HG02938 (cell line): Measurements from ENCODE around the gene MAP3K8.

Source experiments
- ATAC-seq: cut with Tn5 transposase; IDR thresholded peaks from one replicate; pipeline ENCODE4 v1.9.1; 2021; ENCODE audit warnings: mild to moderate bottlenecking, moderate library complexity; ENCODE audit not compliant: unreplicated experiment

The MAP3K8 gene

DNA sequence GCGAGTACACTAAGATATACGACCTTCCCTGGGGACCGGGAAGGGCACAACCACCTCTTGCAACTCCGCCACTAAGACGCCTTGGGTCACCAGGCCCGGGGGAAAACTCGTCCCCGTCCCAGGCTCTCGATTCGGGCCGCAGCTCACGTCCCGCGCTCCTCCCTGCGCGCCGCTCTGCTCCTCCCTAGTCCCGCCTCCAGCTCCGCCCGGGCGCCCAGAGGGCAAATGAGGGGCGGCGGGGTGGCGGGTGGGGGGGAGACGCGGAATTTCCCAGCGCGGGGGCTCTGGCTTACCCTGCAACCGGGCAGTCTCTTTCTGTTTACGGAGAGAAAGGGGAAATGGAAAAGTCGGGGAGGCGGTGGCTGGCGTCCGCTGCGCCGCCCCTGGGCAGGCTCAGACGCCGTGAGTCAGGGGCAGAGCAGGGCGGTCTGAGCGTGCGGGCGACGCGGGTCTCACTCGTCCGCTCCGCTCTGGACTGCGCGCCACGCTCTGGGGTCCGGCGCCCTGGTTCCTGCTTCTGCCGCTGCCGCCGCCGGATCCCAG lies at the start of gene MAP3K8:
Gene MAP3K8, plus strand, starts transcription at position 455 of the 543 bp plus-strand sequence. CDS start 4,755 bp downstream, outside the sequence.
- peak; percentile 52 for ATAC-seq

DNA sequence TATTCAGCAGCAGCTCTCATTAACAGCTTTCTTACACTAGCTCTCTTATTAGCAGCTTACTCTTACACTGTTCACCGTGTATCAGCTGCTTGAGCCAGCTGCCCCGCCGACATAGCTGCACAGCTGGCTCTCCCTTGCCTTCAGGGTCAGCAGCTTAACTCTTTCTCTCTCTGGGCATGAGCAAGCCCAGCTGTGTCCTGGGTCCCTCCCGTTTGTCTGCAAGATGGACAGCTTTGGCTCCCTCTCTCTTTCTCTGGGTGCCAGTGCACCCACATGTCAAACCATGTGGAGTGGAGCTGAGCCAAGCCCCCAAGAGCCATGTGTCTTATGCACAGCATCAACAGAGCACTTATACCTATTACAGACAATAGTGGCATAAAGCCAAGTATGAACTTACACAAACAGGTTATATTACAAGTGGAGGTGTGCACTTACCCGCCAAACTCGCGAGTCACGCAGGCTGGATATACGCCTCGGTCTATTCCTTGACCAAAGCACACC lies 49.2 kb upstream of the MAP3K8 start:
- ATAC-seq, result no peak

DNA sequence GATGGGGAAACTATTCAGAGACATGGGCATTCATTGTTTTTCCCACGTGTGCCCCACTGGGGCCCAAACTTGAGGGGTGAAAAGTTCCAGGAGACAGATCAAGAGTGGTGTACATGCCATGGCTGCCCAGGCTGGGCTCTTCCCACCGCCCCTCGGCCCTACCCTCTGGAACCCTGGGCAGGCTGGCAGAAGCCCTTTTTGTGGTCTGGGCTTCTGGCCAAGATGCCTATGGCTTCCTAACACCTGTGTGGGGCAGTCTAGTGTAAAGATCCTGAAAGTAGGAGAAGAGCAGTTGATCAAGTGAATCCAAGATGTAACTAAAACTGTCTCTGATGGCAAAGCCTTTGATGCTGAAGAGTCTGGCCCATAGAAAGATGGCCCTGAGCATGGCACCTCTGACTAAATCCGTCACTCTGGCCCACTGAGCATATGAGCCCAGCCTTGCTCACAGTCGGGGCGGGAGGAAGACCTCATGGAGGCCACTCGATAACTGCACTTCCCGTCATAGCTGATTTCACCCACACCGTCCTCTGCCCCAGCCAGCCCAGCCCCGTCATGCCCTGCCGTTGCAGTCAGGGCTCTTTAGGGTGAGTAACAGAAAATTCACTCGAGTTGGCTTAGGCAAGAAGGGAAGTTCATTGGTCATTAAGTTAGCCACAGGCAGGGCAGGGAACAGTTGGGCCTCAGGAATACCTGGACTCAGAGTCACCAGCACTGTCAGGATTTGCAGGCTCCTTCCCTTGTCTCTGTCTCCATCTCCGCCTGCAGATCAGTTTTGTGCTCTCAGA lies 47.0 kb upstream of the MAP3K8 start:
- ATAC-seq, result no peak

GRCh38 chr10:30387646-30388243 lies 46.2 kb upstream of the MAP3K8 start:
- ATAC-seq, result no peak

DNA sequence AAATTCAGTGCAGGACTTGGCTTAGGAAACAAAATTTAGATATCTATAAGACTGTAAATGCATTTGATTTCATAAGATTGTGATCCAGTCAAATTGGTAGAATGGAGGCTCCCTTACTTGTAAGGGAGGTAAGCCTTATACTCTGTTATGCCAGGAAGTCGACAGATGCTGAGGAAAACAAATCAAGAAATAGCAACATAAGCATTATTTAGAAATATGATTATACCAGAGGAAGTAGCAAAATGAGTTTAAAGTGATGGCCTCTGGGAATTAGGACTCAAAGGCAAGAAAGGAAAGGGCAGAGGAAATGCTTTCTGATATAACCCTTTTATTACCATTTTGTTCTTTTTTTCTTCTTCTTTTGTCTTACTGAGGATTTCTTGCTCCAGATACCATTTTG lies 44.4 kb upstream of the MAP3K8 start:
- no peak for ATAC-seq

DNA sequence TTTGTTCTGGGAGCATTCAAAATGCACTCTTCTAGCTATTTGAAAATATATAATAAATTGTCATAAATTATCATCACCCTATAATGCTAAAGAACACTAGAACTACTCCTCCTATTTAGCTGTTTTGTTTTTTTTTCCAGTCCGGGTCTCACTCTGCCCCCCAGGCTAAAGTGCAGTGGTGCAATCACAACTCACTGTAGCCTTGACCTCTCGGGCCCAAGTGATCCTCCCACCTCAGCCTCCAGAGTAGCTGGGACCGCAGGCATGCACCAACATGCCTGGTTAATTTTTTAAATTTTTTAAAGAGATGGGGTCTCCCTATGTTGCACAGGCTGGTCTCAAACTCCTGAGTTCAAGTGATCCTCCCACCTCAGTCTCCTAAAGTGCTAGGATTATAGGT lies 43.8 kb upstream of the MAP3K8 start:
- no peak for ATAC-seq

DNA sequence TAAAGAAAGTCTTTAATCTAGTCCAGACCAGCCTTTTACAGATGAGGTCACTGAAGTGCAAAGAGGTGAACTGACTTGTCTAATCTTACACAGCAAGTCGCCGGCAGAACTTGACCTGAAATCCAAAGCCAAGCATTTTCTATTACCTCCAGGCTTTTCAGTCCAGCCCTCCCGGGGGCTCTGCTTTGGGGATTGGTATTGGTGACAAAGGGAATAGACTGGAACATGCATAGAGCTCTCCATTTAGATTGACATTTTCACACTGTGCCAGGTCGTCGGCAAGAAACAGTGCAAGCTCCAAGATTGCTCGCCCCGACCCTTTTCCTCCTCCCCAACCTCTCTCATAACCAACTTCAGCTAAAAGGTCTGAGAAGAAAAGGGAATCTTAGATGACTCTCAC lies 42.7 kb upstream of the MAP3K8 start:
- ATAC-seq, result no peak

DNA sequence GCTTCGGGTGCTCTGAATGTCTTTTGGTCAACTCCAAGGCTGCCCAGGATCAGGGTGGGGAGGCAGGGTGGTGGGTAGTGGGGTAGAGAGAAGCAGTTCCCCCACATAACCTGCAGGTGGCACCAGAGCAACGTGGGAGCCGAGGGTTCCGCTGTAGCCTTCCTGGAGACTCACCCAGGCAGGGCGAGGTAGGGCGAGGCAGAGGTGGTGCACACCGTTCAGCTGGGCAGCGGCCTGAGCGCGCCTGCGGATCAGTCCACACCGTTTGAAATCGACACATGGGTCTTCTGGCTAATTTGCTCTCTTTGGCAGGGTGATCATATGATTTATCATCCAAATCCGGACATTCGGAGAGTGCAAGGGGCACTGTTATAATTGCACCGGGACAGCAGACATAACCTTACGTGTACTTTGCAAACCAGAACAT lies 41.4 kb upstream of the MAP3K8 start:
- peak; percentile 85 for ATAC-seq

GRCh38 chr10:30396293-30396692 lies 37.7 kb upstream of the MAP3K8 start:
- no peak for ATAC-seq

- ATAC-seq, result no peak
Observed at GRCh38 chr10:30396698-30397097, 37.3 kb upstream of the MAP3K8 start.

- no peak for ATAC-seq
Observed at GRCh38 chr10:30398193-30398592, 35.8 kb upstream of the MAP3K8 start.

GRCh38 chr10:30398788-30399187 lies 35.2 kb upstream of the MAP3K8 start:
- ATAC-seq, result no peak

DNA sequence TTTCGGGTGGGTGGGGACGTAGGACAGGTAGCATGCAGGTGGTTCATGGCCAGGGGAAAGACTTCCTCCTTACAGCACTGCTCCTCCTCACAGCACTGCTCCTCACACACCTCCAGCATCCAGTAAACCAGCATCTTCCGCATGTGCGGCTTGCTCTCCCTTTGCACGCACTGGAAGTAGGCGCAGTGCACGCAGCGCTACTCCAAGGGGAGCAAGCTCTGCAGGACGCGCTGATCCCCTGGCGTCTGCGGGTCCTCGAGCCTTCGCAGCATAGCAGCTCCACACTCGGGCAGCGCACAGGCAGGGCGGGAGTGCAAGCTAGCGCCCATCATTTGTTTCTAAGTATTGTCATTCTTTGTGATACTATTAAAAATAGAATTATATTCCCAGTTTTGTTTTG lies 30.5 kb upstream of the MAP3K8 start:
- ATAC-seq, result no peak

DNA sequence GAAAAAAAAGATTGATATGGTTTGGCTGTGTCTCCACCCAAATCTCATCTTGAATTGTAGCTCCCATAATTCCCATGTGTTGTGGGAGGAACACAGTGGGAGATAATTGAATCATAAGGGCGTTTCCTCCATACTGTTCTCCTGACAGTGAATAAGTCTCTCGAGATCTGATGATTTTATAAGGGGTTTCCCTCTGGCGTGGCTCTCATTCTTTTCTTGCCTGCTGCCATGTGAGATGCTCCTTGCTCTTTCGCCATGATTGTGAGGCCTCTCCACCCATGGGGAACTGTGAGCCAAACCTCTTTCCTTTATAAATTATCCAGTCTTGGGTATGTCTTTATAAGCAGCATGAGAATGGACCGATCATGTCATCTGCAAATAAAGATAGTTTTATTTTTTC lies 29.4 kb upstream of the MAP3K8 start:
- ATAC-seq, result no peak

GRCh38 chr10:30411263-30411662 lies 22.7 kb upstream of the MAP3K8 start:
- ATAC-seq, result no peak

DNA sequence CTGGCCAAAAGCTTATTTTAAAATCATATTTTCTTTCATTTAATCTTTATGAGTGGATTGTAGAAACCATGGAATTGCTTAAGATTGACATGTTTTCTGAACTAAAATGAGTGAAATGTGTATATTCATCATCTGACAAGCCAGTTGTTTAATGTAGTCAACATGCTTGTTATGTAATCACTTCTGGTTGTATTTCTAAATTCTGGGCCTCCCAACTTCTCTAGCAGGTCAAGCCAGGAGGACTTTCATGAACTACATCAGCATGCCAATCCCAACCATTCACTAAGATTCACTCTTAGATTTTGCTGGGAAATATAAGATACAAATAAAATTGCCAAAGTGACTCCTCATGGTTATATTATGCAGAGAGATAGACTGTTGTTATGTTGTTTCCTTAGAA lies 21.1 kb upstream of the MAP3K8 start:
- ATAC-seq, result no peak

- no peak for ATAC-seq
Observed at GRCh38 chr10:30413996-30414576, 19.9 kb upstream of the MAP3K8 start.

- ATAC-seq, result no peak
Observed at GRCh38 chr10:30415593-30415992, 18.4 kb upstream of the MAP3K8 start.

DNA sequence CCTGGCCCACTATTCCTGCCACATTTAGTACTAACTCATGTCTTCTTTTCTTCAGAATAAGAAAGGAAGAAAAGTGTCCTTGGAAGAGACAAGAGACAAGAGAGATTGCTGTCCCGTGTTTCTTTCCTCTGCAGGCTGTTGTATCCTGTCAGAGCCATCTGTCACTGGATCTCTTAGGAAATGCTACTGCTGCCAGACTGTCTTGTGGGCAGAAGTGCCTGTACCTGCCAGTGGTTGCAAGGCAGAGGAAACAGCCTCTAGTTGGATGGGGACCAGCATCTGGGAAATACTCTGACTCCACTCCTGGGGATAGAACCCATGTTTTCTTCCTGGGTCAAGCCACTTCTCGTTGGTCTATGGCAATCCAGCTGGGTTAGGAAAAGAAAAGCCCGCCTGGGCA lies 16.7 kb upstream of the MAP3K8 start:
- no peak for ATAC-seq

DNA sequence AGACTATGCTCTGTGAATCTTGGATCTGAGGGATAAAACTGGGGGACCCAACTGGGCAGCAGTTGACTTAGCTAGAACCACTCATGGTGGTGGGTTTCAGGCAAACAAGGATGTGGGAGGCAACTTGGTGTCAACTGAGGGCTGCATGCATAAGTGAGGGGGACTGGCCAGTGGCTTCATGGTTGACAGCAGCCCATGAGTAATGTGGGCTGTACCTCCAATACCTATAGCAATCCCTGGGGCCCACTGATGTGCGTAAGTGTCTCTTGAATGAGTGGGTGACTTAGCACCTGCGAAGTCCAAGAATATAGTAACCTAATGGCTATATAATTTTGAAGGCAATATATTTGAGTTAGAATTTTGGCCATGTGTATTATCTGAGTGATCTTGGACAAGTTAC lies 13.7 kb upstream of the MAP3K8 start:
- peak; percentile 70 for ATAC-seq

- ATAC-seq, result peak; percentile 12
Observed at GRCh38 chr10:30420766-30421165, 13.2 kb upstream of the MAP3K8 start.
